Measurements from ENCODE around the gene CD8B2. TPM values are rescaled to one million over a fixed set of nuclear protein-coding genes. Genes with fewer than 3 reads are reported as not detected.

CD8B2 gene
- total RNA-seq, 1 experiment from 2014 or later = not detected

- DNase-seq (ENCODE audit: low spot score) (no peak), ATAC-seq (peak; percentile 75)
- peaks cover 10% of the 10 kb centered on the region for H3K36me3 Mint-ChIP-seq
- H3K4me1 Mint-ChIP-seq = peaks cover 2% of the 10 kb centered on the region; the same call in 1 of the 2 replicates
- H3K4me3 Mint-ChIP-seq = no peak overlapping the region
- H3K27ac Mint-ChIP-seq = 0 out of 2 replicates have a peak overlapping the region, but pooled peaks have one; percentile 2
- no peaks in the 10 kb centered on the region for H3K27me3 Mint-ChIP-seq (ENCODE audit: low read depth)
- peaks cover 17% of the 10 kb centered on the region for H3K9me3 Mint-ChIP-seq
- ChIA-PET CTCF (interaction anchor here (0.6 to 2.3 kb wide), 19 partner anchors 9 to 706 kb away, joined by 3 to 39 read pairs (median 7); no protein-coding TSS in a partner anchor), POLR2A (no interaction called here)
- TF ChIP-seq ZNF263 (CRISPR knock-in tag; IDR thresholded peaks at IDR 0.05; ENCODE audit: low read depth) (no peak), CREB1 (CRISPR knock-in tag; IDR thresholded peaks at IDR 0.05) (no peak), ZBTB43 (CRISPR knock-in tag; IDR thresholded peaks at IDR 0.05) (no peak), GABPB1 (CRISPR knock-in tag; IDR thresholded peaks at IDR 0.05) (no peak), MAX (CRISPR knock-in tag; IDR thresholded peaks at IDR 0.05) (no peak), NR2C2 (CRISPR knock-in tag; IDR thresholded peaks at IDR 0.05) (no peak), TEAD1 (CRISPR knock-in tag; IDR thresholded peaks at IDR 0.05) (no peak), ERG (CRISPR knock-in tag; IDR thresholded peaks at IDR 0.05) (no peak)
Measured at GRCh38 chr2:106562268-106563186, 75.4 kb downstream of the CD8B2 start.

- DNase-seq (ENCODE audit: low spot score) = peak; percentile 52
- TF ChIP-seq CTCF (IDR thresholded peaks at IDR 0.05) (peak; percentile 38; the same call in 1 of the 2 replicates), FOXP1 (CRISPR knock-in tag; IDR thresholded peaks at IDR 0.05; ENCODE audit: borderline replicate concordance) (no peak)
- POLR2A ChIA-PET = no interaction called here
Measured at GRCh38 chr2:106563195-106563594, 76.0 kb downstream of the CD8B2 start.

GRCh38 chr2:106565599-106565998 lies 78.4 kb downstream of the CD8B2 start:
- ChIA-PET POLR2A (no interaction called here), CTCF (interaction anchor here (1.0 kb wide), 1 partner anchor 17 kb away, joined by 4 read pairs; no protein-coding TSS in a partner anchor)
- ATAC-seq (no peak), DNase-seq (ENCODE audit: low spot score) (no peak)
- Mint-ChIP-seq H3K27me3 (ENCODE audit: low read depth) (no peaks in the 10 kb centered on the region), H3K4me1 (peaks cover 2% of the 10 kb centered on the region; the same call in 1 of the 2 replicates), H3K4me3 (no peak overlapping the region), H3K27ac (no peak overlapping the region), H3K9me3 (no peaks in the 10 kb centered on the region), H3K36me3 (no peaks in the 10 kb centered on the region)
- TF ChIP-seq GABPB1 (CRISPR knock-in tag; IDR thresholded peaks at IDR 0.05) (no peak), E2F4 (CRISPR knock-in tag; IDR thresholded peaks at IDR 0.05; ENCODE audit: borderline replicate concordance, low read depth) (no peak), SMAD3 (CRISPR knock-in tag; IDR thresholded peaks at IDR 0.05; ENCODE audit: borderline replicate concordance) (no peak), ZNF532 (CRISPR knock-in tag; IDR thresholded peaks at IDR 0.05; ENCODE audit: borderline replicate concordance) (no peak)

More at GRCh38 chr2:106563195-106563594, 76.0 kb downstream of the CD8B2 start:
- Mint-ChIP-seq H3K4me3 (no peak overlapping the region), H3K36me3 (peaks cover 5% of the 10 kb centered on the region; the same call in 1 of the 2 replicates), H3K27ac (0 out of 2 replicates have a peak overlapping the region, but pooled peaks have one; percentile 2), H3K9me3 (peaks cover 10% of the 10 kb centered on the region), H3K4me1 (peaks cover 2% of the 10 kb centered on the region; the same call in 1 of the 2 replicates), H3K27me3 (ENCODE audit: low read depth) (no peaks in the 10 kb centered on the region)
- CTCF ChIA-PET = interaction anchor here (0.6 to 2.3 kb wide), 20 partner anchors 10 to 707 kb away, joined by 3 to 39 read pairs (median 6); no protein-coding TSS in a partner anchor
- ATAC-seq = peak; percentile 93
